SK-N-SH (cell line): ENCODE data around the gene DCUN1D2.

Experiments used
- EP300 ChIP-seq, 2 experiments: IDR thresholded peaks; 2 replicates each; pipeline versions ENCODE4 v1.4.0 to v1.6.1; 2012; ENCODE audit warnings: borderline replicate concordance in 1 of 2, low read depth in 1 of 2, low read length in 1 of 2
- GABPA ChIP-seq: IDR thresholded peaks from 2 replicates; pipeline ENCODE4 v1.4.0; 2012; ENCODE audit warnings: low read depth, mild to moderate bottlenecking
- GATA2 ChIP-seq: sonication (generic); formaldehyde crosslinking; IDR thresholded peaks from 2 replicates; pipeline ENCODE4 v1.5.0; 2020; ENCODE audit warnings: mild to moderate bottlenecking, missing genetic modification reagents
- POLR2AphosphoS5 ChIP-seq: IDR thresholded peaks from 2 replicates; pipeline ENCODE4 v1.6.1; 2012; ENCODE audit warnings: low read depth, low read length
- RAD21 ChIP-seq: IDR thresholded peaks from 2 replicates; pipeline ENCODE4 v1.6.1; 2012; ENCODE audit warnings: mild to moderate bottlenecking, low read length
- RFX5 ChIP-seq: IDR thresholded peaks from 2 replicates; pipeline ENCODE4 v1.6.1; 2012; ENCODE audit warnings: mild to moderate bottlenecking, improper control_type of control experiment, low read length
- SMC3 ChIP-seq: IDR thresholded peaks from 2 replicates; pipeline ENCODE4 v1.6.1; 2012; ENCODE audit warnings: low read depth, low read length, improper control_type of control experiment
- TAF1 ChIP-seq: IDR thresholded peaks from 2 replicates; pipeline ENCODE4 v1.6.1; 2012; ENCODE audit warnings: low read depth, mild to moderate bottlenecking, low read length, moderate library complexity, borderline replicate concordance
- YY1 ChIP-seq: IDR thresholded peaks from 2 replicates; pipeline ENCODE4 v1.4.0; 2012; ENCODE audit warnings: low read depth, mild to moderate bottlenecking
- TF ChIP-seq, protein P1 (sequence below): fragments of 200-600 bp; sonication (generic); IDR thresholded peaks from 2 replicates; pipeline ENCODE4 v1.6.1; 2017; ENCODE audit warnings: antibody characterized with exemption, mild to moderate bottlenecking, moderate library complexity
- TF ChIP-seq, protein P2 (sequence below): IDR thresholded peaks from 2 replicates; pipeline ENCODE4; 2012
- TF ChIP-seq, protein P3 (sequence below): IDR thresholded peaks from 2 replicates; pipeline ENCODE4 v1.4.0; 2012; ENCODE audit warnings: low read depth

GRCh38 chr13:113407531-113408393 is 82.7 kb downstream of the DCUN1D2 start:
- TF ChIP-seq YY1 (no peak), EP300 (IDR thresholded peaks at IDR 0.05; ENCODE audit: borderline replicate concordance in 1 of 2, low read depth in 1 of 2, low read length in 1 of 2) (no peak), POLR2AphosphoS5 (no peak), GABPA (no peak), TAF1 (no peak), SMC3 (no peak), RFX5 (no peak), RAD21 (no peak), GATA2 (CRISPR knock-in tag) (no peak)
- TF ChIP-seq, protein P1, sequence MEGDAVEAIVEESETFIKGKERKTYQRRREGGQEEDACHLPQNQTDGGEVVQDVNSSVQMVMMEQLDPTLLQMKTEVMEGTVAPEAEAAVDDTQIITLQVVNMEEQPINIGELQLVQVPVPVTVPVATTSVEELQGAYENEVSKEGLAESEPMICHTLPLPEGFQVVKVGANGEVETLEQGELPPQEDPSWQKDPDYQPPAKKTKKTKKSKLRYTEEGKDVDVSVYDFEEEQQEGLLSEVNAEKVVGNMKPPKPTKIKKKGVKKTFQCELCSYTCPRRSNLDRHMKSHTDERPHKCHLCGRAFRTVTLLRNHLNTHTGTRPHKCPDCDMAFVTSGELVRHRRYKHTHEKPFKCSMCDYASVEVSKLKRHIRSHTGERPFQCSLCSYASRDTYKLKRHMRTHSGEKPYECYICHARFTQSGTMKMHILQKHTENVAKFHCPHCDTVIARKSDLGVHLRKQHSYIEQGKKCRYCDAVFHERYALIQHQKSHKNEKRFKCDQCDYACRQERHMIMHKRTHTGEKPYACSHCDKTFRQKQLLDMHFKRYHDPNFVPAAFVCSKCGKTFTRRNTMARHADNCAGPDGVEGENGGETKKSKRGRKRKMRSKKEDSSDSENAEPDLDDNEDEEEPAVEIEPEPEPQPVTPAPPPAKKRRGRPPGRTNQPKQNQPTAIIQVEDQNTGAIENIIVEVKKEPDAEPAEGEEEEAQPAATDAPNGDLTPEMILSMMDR = no peak
- TF ChIP-seq, protein P2, sequence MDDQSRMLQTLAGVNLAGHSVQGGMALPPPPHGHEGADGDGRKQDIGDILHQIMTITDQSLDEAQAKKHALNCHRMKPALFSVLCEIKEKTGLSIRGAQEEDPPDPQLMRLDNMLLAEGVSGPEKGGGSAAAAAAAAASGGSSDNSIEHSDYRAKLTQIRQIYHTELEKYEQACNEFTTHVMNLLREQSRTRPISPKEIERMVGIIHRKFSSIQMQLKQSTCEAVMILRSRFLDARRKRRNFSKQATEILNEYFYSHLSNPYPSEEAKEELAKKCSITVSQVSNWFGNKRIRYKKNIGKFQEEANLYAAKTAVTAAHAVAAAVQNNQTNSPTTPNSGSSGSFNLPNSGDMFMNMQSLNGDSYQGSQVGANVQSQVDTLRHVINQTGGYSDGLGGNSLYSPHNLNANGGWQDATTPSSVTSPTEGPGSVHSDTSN = no peak
- TF ChIP-seq, protein P3, sequence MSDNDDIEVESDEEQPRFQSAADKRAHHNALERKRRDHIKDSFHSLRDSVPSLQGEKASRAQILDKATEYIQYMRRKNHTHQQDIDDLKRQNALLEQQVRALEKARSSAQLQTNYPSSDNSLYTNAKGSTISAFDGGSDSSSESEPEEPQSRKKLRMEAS = no peak
